Measurements from ENCODE around the gene CRIP2. TPM values are rescaled to one million over a fixed set of nuclear protein-coding genes. Genes with fewer than 3 reads are reported as not detected.

CRIP2 gene
- total RNA-seq, 1 donor from 2014 or later = 1,036 TPM

DNA sequence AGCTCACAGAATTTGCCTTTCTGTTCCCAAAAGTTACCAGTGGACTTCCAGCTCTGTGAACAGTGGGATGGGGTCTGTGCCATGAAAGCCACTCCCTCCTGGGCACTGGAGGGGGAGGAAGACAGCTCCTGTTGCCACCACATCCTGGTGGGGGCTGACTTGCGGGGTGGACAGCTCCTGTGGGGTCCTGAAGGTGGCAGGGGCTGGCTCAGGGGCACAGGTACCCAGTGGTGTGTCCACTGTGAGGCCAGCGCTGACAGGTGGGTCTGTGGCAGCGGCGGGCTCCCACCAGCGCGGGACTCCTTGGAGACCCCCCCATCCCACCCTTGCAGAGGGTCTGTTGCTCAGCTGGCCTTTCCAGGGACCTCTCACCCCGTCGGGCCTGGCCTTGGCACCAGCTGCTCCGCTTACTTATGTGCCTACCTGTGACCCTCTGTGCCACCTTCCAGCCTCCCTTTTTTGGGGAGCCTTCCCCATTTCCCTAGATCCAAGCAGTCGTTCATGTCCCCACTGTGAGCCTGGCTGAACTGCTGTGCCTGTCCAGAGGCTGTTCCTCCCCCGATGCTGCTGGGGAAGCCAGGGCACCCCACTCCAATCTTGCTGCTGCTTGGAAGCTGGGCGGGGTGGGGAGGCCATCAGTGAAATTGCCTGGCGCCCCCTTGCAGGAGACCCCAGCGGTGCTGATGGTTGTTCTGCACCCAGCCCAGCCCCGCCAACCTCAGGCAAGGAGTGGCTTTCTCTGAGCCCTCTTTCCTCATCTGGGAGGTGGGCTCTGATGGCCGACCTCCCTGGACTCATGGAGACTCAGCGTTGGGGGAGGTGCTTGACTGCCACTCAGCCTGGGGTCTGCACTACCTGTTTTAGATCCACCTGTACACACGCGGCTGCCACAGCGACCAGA is 18.6 kb downstream of the CRIP2 start:
- intact Hi-C loops (cut with micrococcal nuclease) = no loop called here
- ATAC-seq = no peak
- peak; percentile 35 for DNase-seq

DNA sequence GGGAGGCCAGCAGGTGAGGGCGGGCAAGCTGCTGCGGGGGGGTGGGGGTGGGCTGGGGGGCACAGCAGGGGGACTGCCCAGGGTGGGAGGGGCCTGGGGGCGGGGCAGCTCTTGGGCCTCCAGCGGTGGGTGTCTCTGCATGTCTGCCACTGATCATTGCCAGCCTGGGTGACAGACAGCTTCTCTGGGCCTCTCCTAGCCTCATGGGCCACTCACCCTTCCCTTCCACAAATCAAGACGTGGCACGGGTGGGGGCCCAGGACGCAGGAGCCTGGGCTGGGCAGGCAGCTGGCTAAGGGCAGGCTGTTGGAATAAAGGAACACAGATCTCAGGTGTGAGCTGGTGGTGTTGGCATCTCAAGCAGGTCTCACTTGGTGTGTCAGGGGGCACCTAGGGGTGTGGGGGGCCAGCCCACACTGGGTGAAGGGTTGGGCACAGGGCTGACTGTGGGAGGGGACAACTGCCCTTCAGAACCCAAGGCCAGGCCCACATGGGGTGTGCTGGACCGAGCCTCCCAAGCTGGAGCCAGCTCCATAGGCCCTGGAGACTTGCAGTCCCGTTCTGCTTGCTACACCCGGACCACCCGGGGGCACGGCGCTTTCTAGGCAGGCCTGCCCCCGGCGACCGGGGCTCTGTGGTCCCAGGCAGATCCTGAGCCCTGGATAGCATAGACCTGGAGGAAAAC is 19.4 kb downstream of the CRIP2 start:
- intact Hi-C loops (cut with micrococcal nuclease) = no loop called here
- no peak for ATAC-seq
- DNase-seq = peak; percentile 27

GRCh38 chr14:105494606-105494929 is 19.9 kb downstream of the CRIP2 start:
- no peak for DNase-seq
- no peak for ATAC-seq
- intact Hi-C loops (cut with micrococcal nuclease) = no loop called here

- peak; percentile 12 for ATAC-seq
- peak; percentile 89 for DNase-seq
- intact Hi-C loops (cut with micrococcal nuclease) = no loop called here
Observed at GRCh38 chr14:105495101-105495989, 20.7 kb downstream of the CRIP2 start.

- ATAC-seq (no peak), DNase-seq (peak; percentile 30)
- intact Hi-C loops (cut with micrococcal nuclease) = no loop called here
Observed at GRCh38 chr14:105495990-105496830, 21.6 kb downstream of the CRIP2 start.

DNA sequence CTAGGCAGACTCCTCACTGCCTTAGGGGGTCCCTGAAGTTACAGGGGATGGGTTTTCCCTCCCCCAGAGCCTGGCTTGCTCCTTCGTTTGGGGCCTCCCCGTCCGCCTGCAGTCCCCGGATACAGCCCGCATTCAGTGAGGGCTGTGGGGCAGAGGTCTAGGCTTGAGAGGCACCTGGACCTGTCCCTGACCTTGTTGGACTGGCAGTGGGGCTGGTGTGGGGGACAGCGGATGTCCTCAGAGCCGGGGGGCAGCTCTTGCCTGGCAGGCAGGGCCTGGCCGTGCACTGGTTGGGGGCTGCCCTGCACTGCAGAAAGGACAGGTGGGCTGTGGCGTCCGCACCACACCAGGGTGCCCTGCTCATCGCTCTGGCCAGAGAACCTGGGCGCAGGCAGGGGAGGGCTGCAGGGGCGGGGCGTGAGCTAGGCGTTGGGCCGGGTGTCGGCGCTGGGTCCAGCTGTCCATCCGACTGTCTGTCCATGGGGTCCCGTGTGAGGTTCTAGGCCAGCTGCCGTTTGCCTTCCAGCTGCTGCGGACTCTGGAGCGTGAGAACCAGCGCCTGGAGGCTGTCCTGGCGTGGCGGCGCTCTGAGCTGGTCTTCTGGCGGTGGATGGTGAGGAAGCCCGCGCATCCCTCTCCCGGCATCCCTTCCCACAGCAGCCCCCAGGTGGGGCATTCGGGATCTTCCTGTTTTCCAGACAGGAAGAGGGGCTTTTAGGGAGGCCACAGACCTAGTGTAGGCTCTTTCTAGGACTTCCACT is 22.4 kb downstream of the CRIP2 start:
- intact Hi-C loops (cut with micrococcal nuclease) = no loop called here
- peak; percentile 28 for DNase-seq
- no peak for ATAC-seq

DNA sequence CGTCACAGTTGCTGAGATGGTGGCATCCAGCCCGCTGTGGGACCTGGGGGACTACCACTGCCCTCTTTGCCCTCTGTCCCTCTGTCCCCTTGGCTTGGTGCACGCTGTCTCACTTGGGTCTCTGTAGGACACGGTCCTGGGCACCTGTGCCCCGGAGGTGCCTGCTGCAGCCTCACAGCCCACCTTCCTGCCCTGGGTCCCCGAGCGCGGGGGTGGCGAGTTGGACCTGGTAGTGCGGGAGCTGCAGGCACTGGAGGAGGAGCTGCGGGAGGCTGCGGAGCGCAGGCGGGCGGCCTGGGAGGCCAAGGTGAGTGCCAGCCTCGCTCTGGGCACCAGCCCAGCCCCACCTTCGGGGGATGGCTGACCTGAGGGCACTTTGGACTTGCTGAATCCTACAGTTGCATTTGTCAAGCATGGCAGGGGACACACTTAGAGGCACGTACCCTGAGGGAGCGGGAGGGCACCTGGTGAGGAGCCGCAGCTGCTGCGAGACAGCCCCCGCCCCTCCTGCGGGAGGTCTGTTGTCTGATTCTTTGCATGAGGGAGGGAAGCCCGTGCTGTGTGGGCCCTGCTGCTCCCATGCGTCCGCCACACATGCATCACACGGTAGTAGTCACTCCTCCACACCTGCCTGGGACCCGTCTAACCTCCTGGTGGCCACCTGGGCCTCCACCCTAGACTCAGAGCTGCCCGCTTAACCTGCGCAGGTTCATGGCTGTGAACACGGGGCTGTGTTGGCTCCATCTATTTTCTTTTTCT is 23.2 kb downstream of the CRIP2 start:
- DNase-seq (peak; percentile 19), ATAC-seq (no peak)
- intact Hi-C loops (cut with micrococcal nuclease) = no loop called here

- DNase-seq (peak; percentile 25), ATAC-seq (no peak)
- intact Hi-C loops (cut with micrococcal nuclease) = no loop called here
Observed at GRCh38 chr14:105498430-105499255, 24.0 kb downstream of the CRIP2 start.

DNA sequence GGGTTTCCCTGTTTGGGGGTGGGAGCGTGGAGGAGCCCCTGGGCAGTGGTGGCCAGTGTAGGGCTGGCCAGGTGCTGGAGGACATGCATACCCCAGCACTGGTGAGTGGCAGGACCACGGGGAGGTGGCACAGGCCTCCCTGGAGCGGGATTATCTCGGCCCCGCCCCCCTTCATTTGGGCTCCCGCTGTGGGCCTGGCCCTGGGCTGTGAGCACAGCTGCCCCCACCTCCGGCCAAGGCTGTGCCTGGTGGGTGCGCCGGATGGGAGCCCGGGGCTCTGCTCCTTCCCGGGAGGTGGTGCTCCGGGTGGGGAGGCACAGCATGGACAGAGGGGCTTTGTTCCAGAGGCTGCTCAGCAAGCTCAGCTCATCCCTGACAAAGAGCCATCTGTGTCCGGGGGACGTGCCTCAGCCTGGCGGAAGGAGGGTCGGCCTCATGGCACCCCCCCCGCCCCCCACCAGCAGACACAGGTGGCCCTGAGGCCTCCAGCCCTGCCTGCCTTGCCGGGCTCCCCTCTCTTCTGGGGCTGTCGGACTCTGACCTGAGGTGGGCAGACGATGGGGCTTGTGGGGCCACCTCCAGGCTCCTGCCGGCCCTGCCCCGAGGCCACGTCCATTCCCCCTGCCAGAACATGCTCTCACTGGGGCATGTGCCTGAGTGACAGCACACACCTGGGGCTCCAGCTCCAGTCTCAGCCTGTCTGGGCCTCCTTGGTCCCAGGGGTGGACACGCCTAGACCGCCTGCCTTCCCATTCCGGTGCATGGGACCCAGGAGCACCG is 24.8 kb downstream of the CRIP2 start:
- intact Hi-C loops (cut with micrococcal nuclease) = no loop called here
- no peak for DNase-seq
- ATAC-seq = no peak

DNA sequence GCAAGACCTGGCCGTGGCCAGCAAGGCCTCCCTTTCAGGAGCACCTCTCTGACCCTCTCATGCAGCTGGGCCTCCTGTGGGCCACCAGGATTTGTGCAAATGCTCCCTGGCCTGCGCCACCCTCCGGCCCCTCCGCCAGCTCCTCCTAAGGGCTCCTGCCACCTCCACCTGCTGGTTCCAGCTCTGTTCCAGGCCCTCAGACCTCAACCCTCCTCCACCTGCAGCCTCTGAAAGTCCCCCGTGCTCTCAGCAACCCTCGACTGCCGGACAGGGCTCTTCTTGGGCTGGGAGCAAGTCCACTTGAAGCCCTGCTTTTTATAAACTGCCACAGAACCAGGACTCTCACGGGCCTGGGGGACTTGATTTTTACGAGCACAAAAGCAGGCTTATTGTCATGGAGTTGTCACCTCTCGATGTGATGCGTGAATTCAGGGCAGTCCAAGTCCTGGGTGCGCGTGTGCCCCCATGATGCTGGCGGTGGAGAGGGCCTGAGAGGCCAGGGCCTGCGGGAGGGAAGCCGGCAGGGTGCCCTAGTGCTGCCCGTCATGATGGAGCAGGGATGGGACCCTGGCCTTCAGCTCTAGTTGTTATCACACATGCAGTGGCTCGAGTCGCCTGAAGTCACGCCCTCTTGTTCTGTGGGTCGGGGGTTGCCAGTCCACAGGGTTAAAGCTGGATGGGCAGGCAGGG is 25.6 kb downstream of the CRIP2 start:
- intact Hi-C loops (cut with micrococcal nuclease) = no loop called here
- DNase-seq (no peak), ATAC-seq (no peak)

DNA sequence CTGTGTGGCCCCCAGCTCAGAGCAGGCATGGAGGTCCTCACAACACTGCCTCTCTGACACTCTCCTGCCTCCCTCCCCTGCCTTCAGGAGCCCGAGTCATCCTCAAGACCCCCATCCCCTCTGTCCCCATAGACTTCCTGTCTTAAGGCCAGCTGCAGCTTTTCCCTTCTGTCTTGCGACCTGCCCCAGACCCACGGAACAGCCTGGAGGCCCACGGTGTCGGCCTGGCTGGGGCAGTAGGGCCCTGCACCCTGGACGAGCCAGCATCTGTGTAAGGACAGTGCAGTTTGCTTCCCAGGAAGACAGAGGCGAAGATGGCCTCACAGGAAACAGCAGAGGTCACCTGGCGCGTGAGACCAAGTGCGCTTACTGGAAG is 26.1 kb downstream of the CRIP2 start:
- ATAC-seq = no peak
- intact Hi-C loops (cut with micrococcal nuclease) = no loop called here
- DNase-seq = no peak

- DNase-seq (no peak), ATAC-seq (no peak)
- intact Hi-C loops (cut with micrococcal nuclease) = no loop called here
Observed at GRCh38 chr14:105501504-105502291, 27.1 kb downstream of the CRIP2 start.

DNA sequence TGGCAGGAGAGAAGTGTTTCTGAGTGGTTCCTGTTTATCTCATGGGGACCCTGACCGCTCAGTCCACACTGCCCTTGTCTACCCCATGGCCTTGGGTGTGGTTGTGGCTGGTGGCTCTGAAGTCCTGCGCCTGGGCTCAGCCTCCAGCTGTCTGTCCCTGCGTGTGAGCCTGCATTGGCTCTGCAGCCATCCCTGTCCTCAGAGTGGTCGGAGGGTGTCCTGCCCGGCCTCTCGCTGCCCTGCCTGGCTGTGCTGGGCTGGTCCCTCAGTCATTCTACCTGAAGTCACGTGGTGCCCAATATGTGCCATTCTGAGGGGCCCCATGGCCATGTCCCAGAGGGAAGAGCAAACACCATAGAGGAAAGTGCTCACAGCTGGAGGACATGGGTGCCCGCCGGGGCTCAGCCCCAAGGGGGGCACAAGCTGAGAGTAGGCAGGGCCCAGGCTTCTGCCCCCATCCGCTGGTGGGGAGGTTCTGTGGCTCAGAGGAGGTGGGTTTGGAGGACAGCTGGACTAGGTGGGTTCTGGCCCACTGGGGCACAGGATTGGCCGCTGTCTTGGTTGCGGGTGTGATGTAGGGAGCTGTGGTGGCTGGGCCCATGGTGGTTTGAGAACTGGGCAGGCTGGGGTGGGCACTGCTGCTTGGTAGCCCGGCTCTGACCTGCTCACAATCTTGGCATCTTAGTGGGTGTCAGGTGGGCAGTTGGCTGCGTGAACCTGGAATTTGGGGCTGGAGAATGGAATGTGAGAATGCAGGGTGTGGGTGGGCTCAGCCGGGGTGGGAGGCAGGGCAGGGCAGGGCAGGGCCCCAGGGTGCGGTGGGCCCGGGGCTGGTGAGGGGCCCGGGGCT is 28.1 kb downstream of the CRIP2 start:
- intact Hi-C loops (cut with micrococcal nuclease) = no loop called here
- no peak for DNase-seq
- no peak for ATAC-seq

- ATAC-seq (no peak), DNase-seq (no peak)
- intact Hi-C loops (cut with micrococcal nuclease) = no loop called here
Observed at GRCh38 chr14:105503296-105503640, 28.6 kb downstream of the CRIP2 start.

Measured in left ventricle myocardium superior (tissue), 1 donor.